BJ (cell line): ENCODE results near the gene CDH12. TPM values are rescaled to one million over a fixed set of nuclear protein-coding genes. Genes with fewer than 3 reads are reported as not detected.

ENCODE experiments used
- CTCF ChIA-PET: fragments of 350-600 bp; formaldehyde crosslinking; extraction: SDS; loops from one replicate; lab custom pipeline; 2021; ENCODE audit warnings: antibody characterized with exemption, inconsistent platforms; lab: Yijun Ruan, JAX
- POLR2A ChIA-PET: fragments of 300-600 bp; sonication (Branson Sonifier 250); formaldehyde crosslinking; extraction: SDS; loops from one replicate; lab custom pipeline; 2021; ENCODE audit warnings: antibody characterized with exemption; lab: Charles Lee
- DNase-seq: peaks from one replicate; pipeline ENCODE4 v3.0.0-alpha.2; 2011; ENCODE audit warnings: low read depth
- H3K27me3 ChIP-seq: 2 replicates; pipeline ENCODE4 v1.6.0; 2011; ENCODE audit warnings: low read length; ENCODE audit not compliant: control insufficient read depth, insufficient read depth
- H3K36me3 ChIP-seq: 2 replicates; pipeline ENCODE4 v1.5.1; 2011; ENCODE audit warnings: low read length; ENCODE audit not compliant: control insufficient read depth, insufficient read depth
- H3K4me3 ChIP-seq: 2 replicates; pipeline ENCODE4 v1.5.1; 2011; ENCODE audit warnings: low read depth, mild to moderate bottlenecking, control low read depth, low read length
- polyA plus RNA-seq: library from polyadenylated mRNA; depleted of rRNA; stranded (reverse); fragments of >200 nt; gene quantifications from 2 replicates; pipeline ENCODE4 v1.2.3, GENCODE V29; 2011
- TF ChIP-seq, protein P1 (sequence below): IDR thresholded peaks from 2 replicates; pipeline ENCODE4 v1.5.1; 2011; ENCODE audit warnings: low read depth, mild to moderate bottlenecking, control low read depth, inconsistent platforms, low read length, moderate library complexity; ENCODE audit not compliant: insufficient read depth

The CDH12 gene
- polyA plus RNA-seq, 1 experiment = not detected

- TF ChIP-seq, protein P1, sequence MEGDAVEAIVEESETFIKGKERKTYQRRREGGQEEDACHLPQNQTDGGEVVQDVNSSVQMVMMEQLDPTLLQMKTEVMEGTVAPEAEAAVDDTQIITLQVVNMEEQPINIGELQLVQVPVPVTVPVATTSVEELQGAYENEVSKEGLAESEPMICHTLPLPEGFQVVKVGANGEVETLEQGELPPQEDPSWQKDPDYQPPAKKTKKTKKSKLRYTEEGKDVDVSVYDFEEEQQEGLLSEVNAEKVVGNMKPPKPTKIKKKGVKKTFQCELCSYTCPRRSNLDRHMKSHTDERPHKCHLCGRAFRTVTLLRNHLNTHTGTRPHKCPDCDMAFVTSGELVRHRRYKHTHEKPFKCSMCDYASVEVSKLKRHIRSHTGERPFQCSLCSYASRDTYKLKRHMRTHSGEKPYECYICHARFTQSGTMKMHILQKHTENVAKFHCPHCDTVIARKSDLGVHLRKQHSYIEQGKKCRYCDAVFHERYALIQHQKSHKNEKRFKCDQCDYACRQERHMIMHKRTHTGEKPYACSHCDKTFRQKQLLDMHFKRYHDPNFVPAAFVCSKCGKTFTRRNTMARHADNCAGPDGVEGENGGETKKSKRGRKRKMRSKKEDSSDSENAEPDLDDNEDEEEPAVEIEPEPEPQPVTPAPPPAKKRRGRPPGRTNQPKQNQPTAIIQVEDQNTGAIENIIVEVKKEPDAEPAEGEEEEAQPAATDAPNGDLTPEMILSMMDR = no peak
- Histone ChIP-seq H3K36me3 (no peaks in the 10 kb centered on the region), H3K27me3 (no peaks in the 10 kb centered on the region), H3K4me3 (no peak overlapping the region)
- ChIA-PET POLR2A (no interaction called here), CTCF (no interaction called here)
- DNase-seq = no peak
Observed at GRCh38 chr5:21774801-21775200, 1078.3 kb downstream of the CDH12 start.

DNA sequence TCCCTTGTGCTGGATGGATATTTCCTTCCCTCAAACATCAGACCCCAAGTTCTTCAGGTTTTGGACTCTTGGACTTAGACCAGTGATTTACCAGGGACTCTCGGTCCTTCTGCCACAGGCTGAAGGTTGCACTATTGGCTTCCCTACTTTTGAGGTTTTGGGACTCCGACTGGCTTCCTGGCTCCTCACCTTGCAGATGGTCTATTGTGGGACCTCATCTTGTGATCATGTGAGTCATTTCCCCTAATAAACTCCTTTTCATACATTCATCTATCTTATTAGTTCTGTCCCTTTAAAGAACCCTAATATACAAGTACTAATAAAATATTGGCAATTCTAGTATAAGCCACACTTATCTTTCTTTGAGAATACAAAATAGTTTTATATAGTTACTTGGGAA lies 1078.9 kb downstream of the CDH12 start:
- no peak overlapping the region for H3K4me3 ChIP-seq
- H3K36me3 ChIP-seq = no peaks in the 10 kb centered on the region
- no peaks in the 10 kb centered on the region for H3K27me3 ChIP-seq
- DNase-seq = no peak
- POLR2A ChIA-PET = no interaction called here
- CTCF ChIA-PET = no interaction called here
- TF ChIP-seq, protein P1 = no peak

- no peak for DNase-seq
- TF ChIP-seq, protein P1 = no peak
- Histone ChIP-seq H3K4me3 (no peak overlapping the region), H3K36me3 (no peaks in the 10 kb centered on the region), H3K27me3 (no peaks in the 10 kb centered on the region)
- CTCF ChIA-PET = no interaction called here
- POLR2A ChIA-PET = no interaction called here
Observed at GRCh38 chr5:21773456-21773855, 1079.7 kb downstream of the CDH12 start.

- Histone ChIP-seq H3K4me3 (no peak overlapping the region), H3K27me3 (no peaks in the 10 kb centered on the region), H3K36me3 (no peaks in the 10 kb centered on the region)
- ChIA-PET POLR2A (no interaction called here), CTCF (no interaction called here)
- DNase-seq = no peak
- TF ChIP-seq, protein P1 = no peak
Observed at GRCh38 chr5:21765406-21765805, 1087.7 kb downstream of the CDH12 start.

- DNase-seq = no peak
- TF ChIP-seq, protein P1 = no peak
- no peaks in the 10 kb centered on the region for H3K36me3 ChIP-seq
- no peak overlapping the region for H3K4me3 ChIP-seq
- no peaks in the 10 kb centered on the region for H3K27me3 ChIP-seq
- POLR2A ChIA-PET = no interaction called here
- CTCF ChIA-PET = no interaction called here
Observed at GRCh38 chr5:21739096-21739495, 1114.0 kb downstream of the CDH12 start.
